Effector memory CD4-positive, alpha-beta T cell (primary cell): ENCODE results near the gene MUC5B.

Source experiments
- DNase-seq, 3 donors: peaks; one replicate each; pipeline ENCODE4 v3.0.0-alpha.2; 2020
- H3K27ac ChIP-seq: 2 replicates; pipeline ENCODE4 v1.7.0; 2013; ENCODE audit warnings: mild to moderate bottlenecking, low read length, moderate library complexity; ENCODE audit not compliant: insufficient read depth, poor library complexity, severe bottlenecking
- H3K27me3 ChIP-seq: replicated peaks from 2 replicates; pipeline ENCODE4 v1.7.0; 2013; ENCODE audit warnings: mild to moderate bottlenecking, low read length; ENCODE audit not compliant: insufficient read depth, control insufficient read depth, poor library complexity, severe bottlenecking
- H3K36me3 ChIP-seq: 2 replicates; pipeline ENCODE4 v1.7.0; 2013; ENCODE audit warnings: mild to moderate bottlenecking, low read length, moderate library complexity; ENCODE audit not compliant: control insufficient read depth, insufficient read depth
- H3K4me1 ChIP-seq: 2 replicates; pipeline ENCODE4 v1.7.0; 2013; ENCODE audit warnings: low read length, mild to moderate bottlenecking; ENCODE audit not compliant: control insufficient read depth, insufficient read depth, poor library complexity, severe bottlenecking
- H3K4me3 ChIP-seq: 2 replicates; pipeline ENCODE4 v1.7.0; 2013; ENCODE audit warnings: low read length, low read depth, mild to moderate bottlenecking; ENCODE audit not compliant: insufficient read depth, poor library complexity, severe bottlenecking
- H3K9me3 ChIP-seq: 2 replicates; pipeline ENCODE4 v1.7.0; 2013; ENCODE audit warnings: mild to moderate bottlenecking, low read length, moderate library complexity; ENCODE audit not compliant: control insufficient read depth

The MUC5B gene

DNA sequence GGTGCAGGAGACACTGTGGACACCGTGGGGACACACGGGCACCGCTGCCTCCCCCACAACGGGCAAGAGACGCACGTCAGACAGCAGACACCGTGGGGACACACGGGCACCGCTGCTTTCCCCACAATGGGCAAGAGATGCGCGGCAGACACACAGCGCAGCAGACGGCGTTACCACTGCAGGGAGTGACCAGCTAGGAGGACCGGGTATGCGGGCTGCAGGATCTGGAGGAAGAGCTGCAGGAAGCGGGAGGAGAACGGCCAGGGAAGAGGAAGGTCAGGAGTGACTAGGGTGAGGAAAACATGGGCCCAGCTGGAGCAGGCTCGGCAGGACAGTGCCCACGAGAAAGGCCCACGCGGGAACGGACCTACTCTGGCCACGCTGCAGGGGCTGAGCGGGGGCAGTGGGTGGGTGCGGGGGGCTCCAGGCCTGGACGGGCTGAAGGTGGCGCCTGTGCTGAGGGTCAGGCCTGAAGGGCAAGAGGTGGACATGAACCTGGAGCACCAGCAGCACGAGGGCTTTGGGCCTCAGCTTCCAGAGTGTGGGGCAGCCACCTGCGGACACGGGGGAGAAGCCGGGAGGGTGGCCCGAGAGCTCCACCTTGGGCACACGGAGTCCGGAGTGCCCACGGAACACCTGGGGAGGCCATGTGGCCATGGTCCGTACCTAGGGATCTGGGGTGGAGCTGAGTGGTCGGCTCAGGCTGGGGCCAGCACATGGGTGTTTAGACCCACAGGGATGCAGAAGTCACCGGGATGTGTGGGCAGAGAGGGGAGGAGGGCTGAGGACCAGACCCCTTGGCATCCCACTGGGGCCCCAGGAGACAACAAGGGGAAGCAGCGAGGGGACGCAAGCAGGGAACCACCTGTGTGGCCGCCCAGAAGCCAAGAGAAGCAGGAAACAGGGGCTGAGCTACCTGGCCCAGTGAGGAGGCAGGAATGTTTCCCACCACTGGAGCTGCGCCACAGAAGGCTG, 70.1 kb downstream of the MUC5B start:
- Histone ChIP-seq H3K9me3 (no peaks in the 10 kb centered on the region), H3K36me3 (peaks cover 46% of the 10 kb centered on the region), H3K27me3 (no peaks in the 10 kb centered on the region), H3K4me3 (no peak overlapping the region), H3K27ac (no peak overlapping the region), H3K4me1 (no peaks in the 10 kb centered on the region)
- DNase-seq: no peak

DNA sequence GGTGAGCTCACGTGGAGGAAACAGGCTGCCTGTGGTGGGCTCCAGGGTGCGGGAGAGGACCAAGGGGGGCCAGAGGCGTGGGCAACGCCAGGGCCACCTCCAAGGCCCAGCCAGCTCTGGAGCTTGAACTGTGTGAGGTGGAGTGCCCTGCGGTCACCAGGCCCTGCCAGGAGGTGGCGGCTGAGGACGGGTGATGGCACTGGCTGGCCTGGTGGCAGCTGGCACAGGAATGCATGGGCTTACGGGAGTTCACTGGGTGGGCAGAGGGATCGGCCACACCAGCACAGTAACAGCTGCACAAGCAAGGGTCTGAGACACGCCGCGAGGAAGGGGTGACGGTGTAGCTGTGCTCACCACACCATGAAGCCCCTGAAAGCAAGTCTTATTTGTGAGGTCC, 70.8 kb downstream of the MUC5B start:
- H3K27ac ChIP-seq: no peak overlapping the region
- no peaks in the 10 kb centered on the region for H3K9me3 ChIP-seq
- H3K27me3 ChIP-seq: no peaks in the 10 kb centered on the region
- H3K4me3 ChIP-seq: no peak overlapping the region
- no peak for DNase-seq
- H3K4me1 ChIP-seq: no peaks in the 10 kb centered on the region
- peaks cover 48% of the 10 kb centered on the region for H3K36me3 ChIP-seq

DNA sequence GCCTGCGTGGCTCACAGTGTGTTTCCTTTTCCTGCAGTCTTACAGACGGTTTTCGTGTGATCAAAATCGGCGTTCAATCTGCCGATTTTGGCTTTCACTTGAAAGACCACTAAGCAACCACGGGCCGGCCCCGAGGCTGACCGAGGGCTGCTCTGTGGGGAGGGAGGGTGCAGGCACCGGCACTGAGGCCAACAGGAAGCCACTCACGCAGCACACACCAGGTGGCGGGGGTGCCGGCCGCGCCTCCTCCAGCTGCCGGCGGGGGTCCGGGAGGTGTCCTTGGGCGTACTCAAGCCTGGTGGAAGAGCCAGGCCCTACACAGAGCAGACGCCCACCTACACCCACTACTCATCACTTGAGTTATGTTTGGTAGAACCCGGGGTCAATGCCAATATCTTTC, 72.2 kb downstream of the MUC5B start:
- DNase-seq: no peak
- no peak overlapping the region for H3K27ac ChIP-seq
- H3K4me1 ChIP-seq: no peaks in the 10 kb centered on the region
- no peak overlapping the region for H3K4me3 ChIP-seq
- peaks cover 36% of the 10 kb centered on the region for H3K36me3 ChIP-seq
- no peaks in the 10 kb centered on the region for H3K9me3 ChIP-seq
- no peaks in the 10 kb centered on the region for H3K27me3 ChIP-seq

DNA sequence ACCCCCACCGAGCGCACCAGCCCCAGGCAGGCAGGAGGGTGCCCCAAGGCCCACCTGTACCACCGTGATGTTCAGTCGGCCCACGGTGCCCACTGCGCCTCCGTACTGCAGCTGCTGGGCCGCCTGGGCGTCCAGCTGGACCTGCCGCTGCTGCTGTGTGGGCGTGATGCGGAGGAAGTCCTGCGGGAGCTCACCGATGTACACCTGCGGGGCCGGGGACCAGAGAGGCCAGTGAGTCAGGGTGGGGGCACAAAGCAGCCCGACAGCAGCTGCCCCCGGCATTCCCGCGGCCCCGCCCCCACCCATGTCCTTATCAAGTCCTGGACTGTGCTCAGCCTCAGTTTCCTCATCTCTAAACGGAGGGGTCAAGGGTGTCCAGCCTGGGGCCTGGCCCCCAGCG, 72.7 kb downstream of the MUC5B start:
- Histone ChIP-seq H3K9me3 (no peaks in the 10 kb centered on the region), H3K4me1 (no peaks in the 10 kb centered on the region), H3K27me3 (no peaks in the 10 kb centered on the region), H3K36me3 (peaks cover 32% of the 10 kb centered on the region), H3K4me3 (no peak overlapping the region), H3K27ac (no peak overlapping the region)
- DNase-seq: no peak

DNA sequence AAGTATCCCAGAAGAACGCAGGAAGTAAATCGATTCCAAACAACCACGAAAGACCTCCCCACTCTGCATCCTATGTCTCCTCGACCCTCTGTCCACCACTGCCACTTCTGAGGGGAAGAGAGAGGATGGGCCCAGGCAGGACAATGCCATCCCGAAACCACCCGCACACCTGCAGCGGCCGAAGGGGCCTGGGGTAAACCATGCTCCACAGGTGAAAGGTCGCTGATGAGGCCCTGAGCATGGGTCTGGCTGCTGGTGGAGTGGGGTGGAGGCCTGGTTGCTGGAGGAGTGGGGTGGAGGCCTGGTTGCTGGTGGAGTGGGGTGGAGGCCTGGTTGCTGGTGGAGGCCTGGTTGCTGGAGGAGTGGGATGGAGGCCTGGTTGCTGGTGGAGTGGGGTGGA, 73.4 kb downstream of the MUC5B start:
- H3K36me3 ChIP-seq: peaks cover 28% of the 10 kb centered on the region
- H3K4me1 ChIP-seq: no peaks in the 10 kb centered on the region
- no peak overlapping the region for H3K27ac ChIP-seq
- no peak for DNase-seq
- H3K4me3 ChIP-seq: no peak overlapping the region
- no peaks in the 10 kb centered on the region for H3K9me3 ChIP-seq
- H3K27me3 ChIP-seq: no peaks in the 10 kb centered on the region

DNA sequence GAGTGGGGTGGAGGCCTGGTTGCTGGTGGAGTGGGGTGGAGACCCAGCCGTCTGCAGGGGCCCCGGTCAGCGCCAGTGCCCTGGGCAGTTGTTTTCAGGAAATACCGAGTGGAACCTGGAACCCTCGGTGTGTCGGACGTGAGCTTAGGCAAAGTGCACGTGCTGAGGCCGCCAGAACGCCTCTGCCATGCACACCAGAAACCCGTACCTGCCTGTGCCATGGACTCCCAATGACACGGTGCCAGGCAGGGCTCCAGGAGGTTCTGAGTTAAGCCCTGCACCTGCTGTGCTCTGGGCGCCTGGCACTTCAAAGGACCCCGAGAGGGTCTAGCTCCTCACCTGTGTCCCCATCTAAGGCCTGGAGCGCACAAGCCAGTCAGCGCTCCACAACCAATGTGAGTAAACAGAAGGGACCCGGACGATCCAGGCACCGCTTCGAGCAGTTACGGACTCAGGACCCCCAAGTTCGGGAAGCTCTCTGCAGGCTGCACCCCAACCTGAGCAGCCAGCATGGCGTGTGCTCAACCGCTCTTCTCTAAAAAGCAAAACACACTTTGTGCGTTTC, 74.2 kb downstream of the MUC5B start:
- Histone ChIP-seq H3K27ac (no peak overlapping the region), H3K4me1 (no peaks in the 10 kb centered on the region), H3K4me3 (no peak overlapping the region), H3K36me3 (peaks cover 28% of the 10 kb centered on the region), H3K27me3 (no peaks in the 10 kb centered on the region), H3K9me3 (no peaks in the 10 kb centered on the region)
- DNase-seq: no peak

DNA sequence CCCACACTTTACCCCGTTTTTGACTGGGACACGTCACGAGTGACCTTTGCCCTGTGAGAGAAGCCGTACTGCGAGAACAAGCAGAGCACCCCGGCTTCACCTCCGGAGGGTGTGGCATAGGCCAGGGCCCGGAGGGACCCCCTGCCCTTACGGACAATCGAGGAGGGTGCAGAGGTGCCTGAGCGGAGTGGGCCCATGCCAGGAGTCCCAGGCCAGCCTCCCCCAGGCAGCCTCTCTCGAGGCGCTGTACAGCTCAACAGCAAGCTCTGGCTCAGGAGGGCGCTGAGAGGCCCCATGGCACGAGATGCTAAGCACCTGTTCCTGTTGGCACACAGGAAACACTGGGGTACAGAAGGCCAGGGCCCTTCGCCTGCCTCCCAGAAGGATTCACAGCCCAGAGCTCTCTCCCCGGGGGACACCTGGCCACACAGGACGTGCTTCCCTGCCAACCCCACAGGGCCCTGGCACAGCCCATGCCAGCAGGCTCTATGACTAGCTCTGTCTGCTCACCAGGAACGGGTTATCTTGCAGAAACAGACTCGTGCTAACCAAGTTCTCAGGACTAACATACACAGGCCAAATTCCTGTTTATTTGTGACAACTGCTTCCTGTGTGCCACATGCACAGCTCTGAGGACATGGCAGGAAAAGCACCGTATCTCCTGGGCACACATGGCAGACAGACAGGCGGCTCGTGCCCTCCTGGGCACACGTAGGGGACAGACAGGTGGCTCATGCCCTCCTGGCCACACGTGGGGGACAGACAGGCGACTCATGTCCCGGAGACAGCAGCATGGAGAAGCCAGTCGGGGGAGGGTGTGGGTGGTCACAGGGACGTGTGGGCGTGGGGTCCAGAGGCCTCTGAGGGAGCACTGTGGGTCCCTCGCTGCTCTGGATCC, 75.0 kb downstream of the MUC5B start:
- no peak for DNase-seq
- Histone ChIP-seq H3K4me3 (no peak overlapping the region), H3K9me3 (no peaks in the 10 kb centered on the region), H3K27me3 (no peaks in the 10 kb centered on the region), H3K36me3 (peaks cover 26% of the 10 kb centered on the region), H3K27ac (no peak overlapping the region), H3K4me1 (no peaks in the 10 kb centered on the region)

DNA sequence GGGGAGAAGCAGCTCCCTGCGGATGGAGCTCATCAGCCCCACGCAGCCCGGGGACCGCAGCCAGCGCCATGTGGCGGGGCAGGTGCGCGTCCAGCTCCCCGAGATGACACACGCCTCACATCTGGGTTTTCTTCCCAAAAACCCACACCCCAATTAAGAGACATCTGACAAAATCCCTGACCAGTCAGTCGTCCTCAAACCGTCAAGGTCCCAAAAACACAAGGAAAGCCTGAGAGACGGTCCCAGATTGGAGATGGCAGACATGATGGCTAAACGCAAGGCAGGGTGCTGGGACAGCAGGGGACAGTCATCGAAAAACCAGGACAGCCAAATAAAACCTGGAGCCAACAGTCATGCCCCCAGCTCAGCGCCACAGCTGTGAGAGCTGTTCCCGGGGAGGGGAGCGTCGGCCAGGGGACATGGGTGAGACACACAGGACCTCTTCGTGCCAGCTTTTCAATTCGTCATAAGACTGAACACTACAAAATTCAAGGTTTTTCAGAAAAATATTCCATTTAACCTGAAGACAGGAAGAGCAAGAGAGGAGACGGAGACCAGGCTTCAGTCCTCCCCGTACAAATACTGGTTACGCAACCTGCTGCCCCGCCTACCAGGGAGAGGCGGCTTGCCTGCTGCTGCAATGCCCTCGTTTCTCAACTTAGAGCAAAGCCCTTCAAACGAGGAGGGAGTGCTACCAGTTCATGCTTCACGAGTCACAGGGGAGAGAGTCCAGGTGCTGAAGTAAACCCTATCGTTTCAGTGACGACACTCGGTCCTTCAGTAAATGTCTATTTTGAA, 76.0 kb downstream of the MUC5B start:
- H3K4me3 ChIP-seq: no peak overlapping the region
- no peak for DNase-seq

DNA sequence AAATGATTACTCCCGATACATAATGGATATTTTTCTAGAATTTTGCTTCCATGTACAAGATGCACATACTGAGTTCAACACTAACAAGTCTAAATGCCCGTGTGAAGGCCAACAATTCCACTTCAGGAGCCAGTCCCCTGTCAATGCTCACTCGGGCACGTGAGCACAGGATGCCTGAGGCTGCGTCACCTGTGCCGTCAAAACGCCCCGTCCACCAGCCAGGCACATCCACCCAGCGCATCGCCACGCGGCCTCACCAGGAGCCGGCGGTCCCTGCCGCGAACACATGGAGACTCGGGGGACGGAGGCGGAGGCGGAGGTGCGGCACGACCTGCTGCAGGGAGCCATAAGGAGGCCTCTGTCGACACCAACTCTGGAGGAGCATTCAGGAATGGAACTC, 76.8 kb downstream of the MUC5B start:
- no peak overlapping the region for H3K27ac ChIP-seq
- no peak overlapping the region for H3K4me3 ChIP-seq
- no peaks in the 10 kb centered on the region for H3K4me1 ChIP-seq
- H3K9me3 ChIP-seq: no peaks in the 10 kb centered on the region
- H3K27me3 ChIP-seq: no peaks in the 10 kb centered on the region
- peaks cover 16% of the 10 kb centered on the region for H3K36me3 ChIP-seq
- no peak for DNase-seq

More for the DNA sequence above, 76.0 kb downstream of the MUC5B start:
- Histone ChIP-seq H3K36me3 (peaks cover 16% of the 10 kb centered on the region), H3K9me3 (no peaks in the 10 kb centered on the region), H3K27me3 (no peaks in the 10 kb centered on the region), H3K27ac (no peak overlapping the region), H3K4me1 (no peaks in the 10 kb centered on the region)
